HepG2 (cell line): ENCODE results near the gene CPM. TPM values are rescaled to one million over a fixed set of nuclear protein-coding genes. Genes with fewer than 3 reads are reported as not detected.

Experiments used
- ATF2 ChIP-seq: sonication (generic); formaldehyde crosslinking; IDR thresholded peaks from 2 replicates; pipeline ENCODE4 v1.4.0; 2020; ENCODE audit warnings: missing genetic modification reagents
- GMEB2 ChIP-seq: IDR thresholded peaks from 2 replicates; pipeline ENCODE4 v1.6.1; 2016; ENCODE audit warnings: missing biosample characterization, missing genetic modification reagents, low read depth
- MXD1 ChIP-seq: sonication (generic); formaldehyde crosslinking; IDR thresholded peaks from 2 replicates; pipeline ENCODE4 v1.4.0; 2020; ENCODE audit warnings: mild to moderate bottlenecking, missing genetic modification reagents
- POLR2A ChIP-seq, 2 experiments: IDR thresholded peaks; 2 replicates each; pipeline ENCODE4 v1.6.1; 2011; ENCODE audit warnings: low read depth in 2 of 2, low read length in 2 of 2, mild to moderate bottlenecking in 1 of 2, moderate library complexity in 1 of 2; ENCODE audit not compliant: insufficient read depth in 1 of 2
- POLR2G ChIP-seq: fragments of 200-400 bp; formaldehyde crosslinking; IDR thresholded peaks from 2 replicates; pipeline ENCODE4 v1.6.1; 2018; ENCODE audit warnings: mild to moderate bottlenecking, low read depth, low read length, moderate library complexity
- RBFOX2 ChIP-seq: fragments of 200-400 bp; formaldehyde crosslinking; IDR thresholded peaks from 2 replicates; pipeline ENCODE4 v1.6.1; 2017; ENCODE audit warnings: low read depth, mild to moderate bottlenecking, low read length
- RFX5 ChIP-seq: IDR thresholded peaks from 2 replicates; pipeline ENCODE4 v1.6.1; 2011; ENCODE audit warnings: low read depth, low read length, improper control_type of control experiment
- SP140L ChIP-seq: sonication (generic); formaldehyde crosslinking; IDR thresholded peaks from 2 replicates; pipeline ENCODE4 v1.4.0; 2020; ENCODE audit warnings: missing genetic modification reagents, borderline replicate concordance
- ZBTB10 ChIP-seq: sonication (generic); formaldehyde crosslinking; IDR thresholded peaks from 2 replicates; pipeline ENCODE4 v1.4.0; 2020; ENCODE audit warnings: missing genetic modification reagents, borderline replicate concordance
- ZNF12 ChIP-seq: sonication (generic); formaldehyde crosslinking; IDR thresholded peaks from 2 replicates; pipeline ENCODE4 v1.5.0; 2020; ENCODE audit warnings: missing genetic modification reagents
- ZNF503 ChIP-seq: sonication (generic); formaldehyde crosslinking; IDR thresholded peaks from 2 replicates; pipeline ENCODE4 v1.4.0; 2020; ENCODE audit warnings: missing genetic modification reagents
- polyA plus RNA-seq, 8 experiments: library from polyadenylated mRNA; depleted of rRNA in 3 of 8; stranded (reverse) in 7 of 8; unstranded in 1 of 8; fragments of >200 nt; fragmentation: Illumina TruSeq in 4 of 8; extraction: Trizol in 4 of 8; gene quantifications; 2 replicates each; pipeline versions ENCODE4 v1.2.1 to v1.2.3, GENCODE V29; 2011 to 2016; ENCODE audit warnings: low read depth in 4 of 8, missing spikeins in 1 of 8, mixed read lengths in 1 of 8; ENCODE audit not compliant: insufficient read depth in 1 of 8
- total RNA-seq, 5 experiments: library from RNA; depleted of rRNA; stranded (reverse); fragments of >200 nt; fragmentation: Illumina TruSeq; extraction: Trizol; gene quantifications; 2 replicates each; pipeline ENCODE4 v1.2.3, GENCODE V29; 2016; ENCODE audit warnings: low read depth in 1 of 5

CPM gene
- total and polyA plus RNA-seq, 2 of the 13 experiments (the other 11 are each of a cell fraction or from before 2014, with no cell fraction given) = not detected

GRCh38 chr12:68815232-68815927 is 117.6 kb downstream of the CPM start (continued):
- TF ChIP-seq ZBTB10 (CRISPR knock-in tag) = no peak
- no peak for TF ChIP-seq MXD1 (CRISPR knock-in tag)
- no peak for TF ChIP-seq SP140L (CRISPR knock-in tag)
- TF ChIP-seq GMEB2 = no peak
- no peak for TF ChIP-seq ZNF12 (CRISPR knock-in tag)
- TF ChIP-seq RBFOX2 = peak; percentile 61; the same call in 1 of the 2 replicates
- no peak for TF ChIP-seq ATF2 (CRISPR knock-in tag)
- no peak for TF ChIP-seq ZNF503
- no peak for TF ChIP-seq RFX5
- TF ChIP-seq POLR2A (IDR thresholded peaks at IDR 0.05; ENCODE audit: insufficient read depth in 1 of 2, low read depth in 2 of 2, low read length in 2 of 2) = peak in 1 of 2 experiments; percentile 22; a peak in 1 of 4 replicates
- TF ChIP-seq POLR2G = peak; percentile 27; the same call in 1 of the 2 replicates
